ENCODE data around the gene NEGR1. TPM values are rescaled to one million over a fixed set of nuclear protein-coding genes. Genes with fewer than 3 reads are reported as not detected.

The NEGR1 gene
- total and polyA plus RNA-seq, 4 donors = 0.08 to 0.14 (median 0.12) TPM; not detected in 1

GRCh38 chr1:71390518-71390917, 891.8 kb downstream of the NEGR1 start:
- 72% methylated on average over 2 of the region's 2 CpGs for WGBS

GRCh38 chr1:71377886-71378285, 904.5 kb downstream of the NEGR1 start:
- no peaks in the 10 kb centered on the region for H3K36me3 ChIP-seq (ENCODE audit: control insufficient read depth in 4 of 4, insufficient read depth in 3 of 4, low read depth in 1 of 4, low read length in 3 of 4)
- no peaks in the 10 kb centered on the region for H3K27me3 ChIP-seq (ENCODE audit: control insufficient read depth in 4 of 4, insufficient read depth in 4 of 4, low read length in 3 of 4)
- TF ChIP-seq EGR1 (IDR thresholded peaks at IDR 0.05; ENCODE audit: low read depth in 2 of 2) (no peak), GABPA (IDR thresholded peaks at IDR 0.05 in 1 of 2, conservative IDR thresholded peaks at IDR 0.05 in 1 of 2) (no peak), REST (IDR thresholded peaks at IDR 0.05) (no peak), SP1 (IDR thresholded peaks at IDR 0.05) (no peak)
- H3K4me3 ChIP-seq (ENCODE audit: low read depth in 1 of 3, low read length in 3 of 3) = no peak overlapping the region
- DNase-seq (ENCODE audit: low spot score) = no peak
- no peaks in the 10 kb centered on the region for H3K4me1 ChIP-seq (ENCODE audit: control insufficient read depth in 4 of 4, insufficient read depth in 4 of 4, low read length in 3 of 4)
- H3K27ac ChIP-seq (ENCODE audit: low read depth in 1 of 2, low read length in 2 of 2) = no peak overlapping the region
- no peak overlapping the region for H3K9ac ChIP-seq (ENCODE audit: low read depth in 1 of 2, low read length in 2 of 2)
- peaks cover 0 to 2% (median 0%) of the 10 kb centered on the region in 4 donors for H3K9me3 ChIP-seq (ENCODE audit: control insufficient read depth in 4 of 4, low read length in 3 of 4)
- 64% methylated on average over 3 of the region's 3 CpGs for WGBS

More at GRCh38 chr1:71390518-71390917, 891.8 kb downstream of the NEGR1 start:
- Histone ChIP-seq H3K27me3 (ENCODE audit: control insufficient read depth in 4 of 4, insufficient read depth in 4 of 4, low read length in 3 of 4) (no peaks in the 10 kb centered on the region), H3K4me3 (ENCODE audit: low read depth in 1 of 3, low read length in 3 of 3) (no peak overlapping the region), H3K36me3 (ENCODE audit: control insufficient read depth in 4 of 4, insufficient read depth in 3 of 4, low read depth in 1 of 4, low read length in 3 of 4) (no peaks in the 10 kb centered on the region), H3K27ac (ENCODE audit: low read depth in 1 of 2, low read length in 2 of 2) (no peak overlapping the region), H3K9ac (ENCODE audit: low read depth in 1 of 2, low read length in 2 of 2) (no peak overlapping the region), H3K9me3 (ENCODE audit: control insufficient read depth in 4 of 4, low read length in 3 of 4) (no peaks in the 10 kb centered on the region), H3K4me1 (ENCODE audit: control insufficient read depth in 4 of 4, insufficient read depth in 4 of 4, low read length in 3 of 4) (no peaks in the 10 kb centered on the region)
- TF ChIP-seq FOXA1 (IDR thresholded peaks at IDR 0.05) (no peak), MAX (IDR thresholded peaks at IDR 0.05) (no peak), YY1 (IDR thresholded peaks at IDR 0.05) (no peak), CTCF (IDR thresholded peaks at IDR 0.05; ENCODE audit: low read depth, low read length, missing input control) (no peak), GABPA (IDR thresholded peaks at IDR 0.05 in 1 of 2, conservative IDR thresholded peaks at IDR 0.05 in 1 of 2) (no peak), ATF3 (IDR thresholded peaks at IDR 0.05) (no peak), NR2F2 (IDR thresholded peaks at IDR 0.05) (no peak), EGR1 (IDR thresholded peaks at IDR 0.05; ENCODE audit: low read depth in 2 of 2) (no peak), HNF4G (IDR thresholded peaks at IDR 0.05) (no peak), TAF1 (conservative IDR thresholded peaks at IDR 0.05) (no peak), REST (IDR thresholded peaks at IDR 0.05) (no peak)
- no peak for DNase-seq (ENCODE audit: low spot score)
